Hematopoietic multipotent progenitor cell treated with erythropoietin and hydrocortisone succinate and interleukin-3 and kit ligand, for 6 days (in vitro differentiated cells): ENCODE measurements around the gene PTGDR2.

Experiments used
- DNase-seq: peaks from one replicate; pipeline ENCODE4 v3.0.0-alpha.2; 2015

PTGDR2 gene

GRCh38 chr11:60809249-60809648, 46.5 kb downstream of the PTGDR2 start:
- no peak for DNase-seq

- no peak for DNase-seq
Measured at GRCh38 chr11:60803273-60803936, 52.3 kb downstream of the PTGDR2 start.

- DNase-seq = no peak
Measured at GRCh38 chr11:60801194-60801593, 54.6 kb downstream of the PTGDR2 start.
